Testis (tissue), 3 donors: Measurements from ENCODE around the gene GJA3. TPM values are rescaled to one million over a fixed set of nuclear protein-coding genes. Genes with fewer than 3 reads are reported as not detected.

Experiments
- DNase-seq: peaks from one replicate; pipeline ENCODE4 v3.0.0-alpha.2; 2019
- H3K27ac ChIP-seq, 2 donors: fragments of 200-600 bp; sonication (generic); one replicate each; pipeline ENCODE4 v1.5.1; 2019
- H3K27me3 ChIP-seq: fragments of 200-600 bp; sonication (generic); one replicate; pipeline ENCODE4 v1.5.1; 2019
- H3K36me3 ChIP-seq: fragments of 200-600 bp; sonication (generic); one replicate; pipeline ENCODE4 v1.5.1; 2017; ENCODE audit warnings: low read depth; ENCODE audit errors: missing control alignments
- H3K4me1 ChIP-seq: fragments of 200-600 bp; sonication (generic); one replicate; pipeline ENCODE4 v1.5.1; 2019
- H3K4me3 ChIP-seq, 2 donors: fragments of 200-600 bp; sonication (generic); one replicate each; pipeline ENCODE4 v1.5.1; 2017 to 2019
- H3K9me3 ChIP-seq: fragments of 200-600 bp; sonication (generic); one replicate; pipeline ENCODE4 v1.5.1; 2017
- POLR2A ChIP-seq: fragments of 450-650 bp; IDR thresholded peaks from one replicate; pipeline ENCODE4 v1.6.1; 2017; ENCODE audit warnings: antibody characterized with exemption, mild to moderate bottlenecking, moderate library complexity
- WGBS, 2 donors: methylation state at CpG; one replicate each; pipeline ENCODE4 v1.1.5; 2018; 5-methylcytosine and 5-hydroxymethylcytosine counted together
- intact Hi-C: fragments of 100-400 bp; cut with DNase I; formaldehyde crosslinking; loops from one replicate; pipeline ENCODE4 v1.15.1; 2023; ENCODE audit warnings: low total_unique reads
- polyA plus RNA-seq: library from polyadenylated mRNA; stranded (reverse); fragments of 350-450 nt; fragmentation: Illumina TruSeq; extraction: RNeasy Lipid Tissue Mini Kit (QIAGEN cat#74804); gene quantifications from one replicate; pipeline ENCODE4 v1.2.3, GENCODE V29; 2014; ENCODE audit warnings: low read depth, low replicate concordance; ENCODE audit not compliant: insufficient read depth
- total RNA-seq, 2 donors: library from RNA; depleted of rRNA; stranded (reverse); fragments of >200 nt; gene quantifications; one replicate each; pipeline ENCODE4 v1.2.3, GENCODE V29; 2016
- TF ChIP-seq, protein P1 (sequence below), 3 experiments: fragments of 450-650 bp in 2 of 3; fragments of 200-600 bp in 1 of 3; sonication (generic) in 1 of 3; IDR thresholded peaks; one replicate each; pipeline ENCODE4 v1.5.1; 2016 to 2019; ENCODE audit warnings: antibody characterized with exemption in 3 of 3, mild to moderate bottlenecking in 2 of 3, moderate library complexity in 1 of 3

GJA3 gene
- total and polyA plus RNA-seq, 3 donors from 2014 or later, result 1.7 to 10.2 (median 5.0) TPM

DNA sequence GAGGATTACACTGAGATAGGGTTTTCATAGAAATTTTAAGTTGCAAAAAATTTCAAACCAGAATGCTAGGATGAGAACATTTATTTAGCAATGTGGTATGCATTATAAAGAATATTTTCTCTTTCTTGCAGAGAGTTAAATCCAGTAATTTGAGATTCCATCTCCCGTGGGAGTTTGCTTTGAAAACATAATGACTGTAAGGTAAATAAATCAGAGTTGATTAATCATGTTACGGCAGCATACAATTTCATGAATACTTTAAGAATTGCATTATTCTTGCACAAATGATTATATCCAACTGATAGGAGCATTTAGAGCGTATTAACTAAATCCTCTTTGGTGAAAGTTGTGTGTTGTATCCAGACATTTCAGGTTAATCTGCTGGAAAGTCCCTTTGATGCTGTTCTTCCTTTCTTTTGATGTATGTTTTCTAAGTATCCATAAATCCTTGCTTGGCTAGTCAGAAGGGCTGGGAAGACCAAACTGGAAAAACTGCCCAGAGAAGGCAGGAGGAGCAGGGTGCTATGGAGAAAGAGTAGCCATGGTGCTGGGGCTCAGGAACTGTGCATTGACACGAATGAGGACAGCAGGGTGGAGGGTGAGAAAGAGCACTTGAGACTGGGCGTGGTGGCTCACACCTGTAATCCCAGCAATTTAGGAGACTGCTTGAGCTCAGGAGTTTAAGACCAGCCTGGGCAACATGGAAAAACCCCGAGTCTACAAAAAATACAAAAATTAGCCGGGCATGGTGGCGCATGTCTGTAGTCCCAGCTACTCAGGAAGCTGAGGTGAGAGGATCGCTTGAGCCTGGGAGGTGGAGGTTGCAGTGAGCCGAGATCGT is 4.8 kb upstream of the GJA3 start:
- Histone ChIP-seq H3K27ac (no peak overlapping the region), H3K36me3 (no peaks in the 10 kb centered on the region), H3K4me3 (no peak overlapping the region), H3K4me1 (no peaks in the 10 kb centered on the region), H3K9me3 (no peaks in the 10 kb centered on the region), H3K27me3 (no peaks in the 10 kb centered on the region)
- intact Hi-C loops, result no loop called here
- WGBS, 2 donors, result 82 to 92% methylated on average over 10 to 11 of the region's 11 CpGs
- no peak for DNase-seq
- TF ChIP-seq, protein P1, sequence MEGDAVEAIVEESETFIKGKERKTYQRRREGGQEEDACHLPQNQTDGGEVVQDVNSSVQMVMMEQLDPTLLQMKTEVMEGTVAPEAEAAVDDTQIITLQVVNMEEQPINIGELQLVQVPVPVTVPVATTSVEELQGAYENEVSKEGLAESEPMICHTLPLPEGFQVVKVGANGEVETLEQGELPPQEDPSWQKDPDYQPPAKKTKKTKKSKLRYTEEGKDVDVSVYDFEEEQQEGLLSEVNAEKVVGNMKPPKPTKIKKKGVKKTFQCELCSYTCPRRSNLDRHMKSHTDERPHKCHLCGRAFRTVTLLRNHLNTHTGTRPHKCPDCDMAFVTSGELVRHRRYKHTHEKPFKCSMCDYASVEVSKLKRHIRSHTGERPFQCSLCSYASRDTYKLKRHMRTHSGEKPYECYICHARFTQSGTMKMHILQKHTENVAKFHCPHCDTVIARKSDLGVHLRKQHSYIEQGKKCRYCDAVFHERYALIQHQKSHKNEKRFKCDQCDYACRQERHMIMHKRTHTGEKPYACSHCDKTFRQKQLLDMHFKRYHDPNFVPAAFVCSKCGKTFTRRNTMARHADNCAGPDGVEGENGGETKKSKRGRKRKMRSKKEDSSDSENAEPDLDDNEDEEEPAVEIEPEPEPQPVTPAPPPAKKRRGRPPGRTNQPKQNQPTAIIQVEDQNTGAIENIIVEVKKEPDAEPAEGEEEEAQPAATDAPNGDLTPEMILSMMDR (IDR thresholded peaks at IDR 0.05), result no peak
- no peak for TF ChIP-seq POLR2A

DNA sequence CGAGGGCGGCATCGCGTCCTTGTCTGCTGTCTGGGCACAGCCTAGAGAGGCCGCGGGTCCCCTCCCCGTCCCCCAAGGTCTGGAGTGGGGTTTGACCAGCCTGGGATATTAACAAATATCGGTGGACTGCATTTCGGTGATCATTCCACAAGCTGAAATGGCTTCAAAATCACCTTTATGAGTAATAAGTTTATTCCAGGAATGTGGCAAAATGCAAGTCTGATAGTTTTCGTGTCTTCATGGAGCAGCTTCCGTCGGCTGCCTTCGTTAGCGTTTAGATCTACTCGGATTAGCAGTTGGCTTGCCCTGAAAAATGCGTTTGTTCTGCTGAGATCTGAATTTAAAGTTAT is 1.1 kb upstream of the GJA3 start:
- H3K27me3 ChIP-seq, result no peaks in the 10 kb centered on the region
- 31 to 48% methylated on average over 12 to 16 of the region's 16 CpGs for whole genome bisulfite sequencing, 2 donors
- H3K9me3 ChIP-seq, result no peaks in the 10 kb centered on the region
- intact Hi-C loops, result no loop called here
- DNase-seq, result no peak
- no peaks in the 10 kb centered on the region for H3K36me3 ChIP-seq
- TF ChIP-seq POLR2A, result no peak
- TF ChIP-seq, protein P1 (IDR thresholded peaks at IDR 0.05), result no peak
- no peak overlapping the region for H3K27ac ChIP-seq
- H3K4me1 ChIP-seq, result no peaks in the 10 kb centered on the region
- peak overlapping the region; percentile 48 to 68 for H3K4me3 ChIP-seq

DNA sequence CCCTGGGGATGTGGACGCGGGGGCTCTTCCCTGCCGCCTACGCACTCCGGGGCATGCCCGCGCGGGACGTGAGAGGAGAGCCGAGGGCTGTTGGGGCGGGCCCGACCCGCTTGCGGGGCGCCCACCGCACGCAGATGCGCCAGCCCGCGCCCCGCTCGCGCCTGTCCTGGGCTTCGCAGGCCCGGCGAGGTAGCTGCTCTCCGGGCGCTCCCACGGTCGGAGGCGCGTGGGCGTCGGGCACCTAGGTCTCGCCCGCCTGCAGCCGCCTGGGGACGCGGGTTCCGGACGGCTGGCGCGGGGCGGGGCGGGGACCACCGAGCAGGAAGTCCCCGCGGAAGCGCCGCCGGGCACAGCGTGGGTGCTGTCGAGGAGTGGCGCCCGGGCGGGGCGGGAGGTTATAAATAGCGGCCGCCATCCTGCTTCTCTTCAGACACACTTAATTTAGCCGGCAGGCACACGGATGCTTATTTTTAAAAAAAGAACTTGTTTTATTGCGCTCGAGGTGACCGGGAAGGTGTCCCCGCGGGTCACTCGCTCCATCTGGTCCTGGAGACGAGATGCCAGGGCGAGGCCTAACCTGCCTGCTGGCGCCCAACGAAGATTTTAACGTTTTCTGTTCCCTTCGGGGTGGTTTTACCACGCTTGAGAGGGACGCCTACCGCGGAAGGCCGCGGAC is 561 bp upstream of the GJA3 start:
- Histone ChIP-seq H3K4me1 (no peaks in the 10 kb centered on the region), H3K27me3 (no peaks in the 10 kb centered on the region), H3K4me3 (peak overlapping the region; percentile 48 to 68), H3K27ac (peak overlapping the region in 1 of 2 donors; percentile 50), H3K9me3 (no peaks in the 10 kb centered on the region), H3K36me3 (no peaks in the 10 kb centered on the region)
- peak; percentile 61 for DNase-seq
- TF ChIP-seq, protein P1 (IDR thresholded peaks at IDR 0.05), result no peak
- no peak for TF ChIP-seq POLR2A
- WGBS, 2 donors, result 2 to 7% methylated on average over 3 to 76 of the region's 79 CpGs
- intact Hi-C loops, result no loop called here

DNA sequence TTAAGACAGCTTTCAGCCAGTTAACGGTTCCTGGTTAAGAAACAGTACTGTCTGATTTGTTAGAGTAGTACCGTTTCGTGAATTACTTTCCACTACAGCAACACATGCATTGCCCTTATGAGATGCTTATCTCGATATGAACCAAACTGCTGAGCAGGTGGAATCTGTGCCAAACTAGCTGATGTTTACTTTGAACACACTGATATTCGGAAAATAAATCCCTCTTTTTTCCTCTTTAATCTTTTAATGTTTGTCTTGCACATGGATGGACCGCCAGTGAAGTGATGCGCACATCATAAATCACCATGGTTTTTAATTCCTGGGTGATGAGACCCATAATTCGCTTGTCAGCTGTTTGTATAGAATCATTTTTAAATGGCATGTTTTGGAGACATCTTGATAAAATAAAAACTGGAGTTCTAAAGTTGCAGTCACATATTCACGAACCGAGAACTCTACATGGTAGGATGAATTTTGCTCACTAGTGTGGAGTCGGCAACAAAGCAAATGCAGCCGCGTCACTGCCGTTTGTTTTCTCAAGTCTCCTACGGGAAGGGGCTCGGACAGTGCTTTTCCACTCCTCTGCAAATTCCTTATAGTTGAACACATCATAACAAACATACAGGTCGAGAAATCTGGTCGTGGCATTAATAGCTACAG is 1.1 kb downstream of the GJA3 start:
- no peak for TF ChIP-seq POLR2A
- TF ChIP-seq, protein P1 (IDR thresholded peaks at IDR 0.05), result no peak
- DNase-seq, result no peak
- 23 to 24% methylated on average over 18 of the region's 18 CpGs for WGBS, 2 donors
- no peaks in the 10 kb centered on the region for H3K27me3 ChIP-seq
- H3K27ac ChIP-seq, result no peak overlapping the region
- intact Hi-C loops, result no loop called here
- peak overlapping the region in 1 of 2 donors; percentile 68 for H3K4me3 ChIP-seq
- no peaks in the 10 kb centered on the region for H3K9me3 ChIP-seq
- H3K36me3 ChIP-seq, result no peaks in the 10 kb centered on the region
- no peaks in the 10 kb centered on the region for H3K4me1 ChIP-seq
